Skin epidermis (tissue), 12 donors: ENCODE data around the gene LAMA1.

ENCODE experiments used
- H3K27ac ChIP-seq, 21 experiments: fragments of 200-600 bp; sonication (generic) in 11 of 21; one replicate each; pipeline ENCODE4 v1.5.0; 2020; ENCODE audit warnings: mild to moderate bottlenecking in 3 of 21, inconsistent platforms in 2 of 21, moderate library complexity in 2 of 21
- H3K4me3 ChIP-seq, 7 experiments: fragments of 200-600 bp; sonication (generic) in 2 of 7; one replicate each; pipeline ENCODE4 v1.5.0; 2020; ENCODE audit warnings: inconsistent platforms in 2 of 7, mild to moderate bottlenecking in 2 of 7, moderate library complexity in 1 of 7

LAMA1 gene

GRCh38 chr18:7116001-7116730 is 1.4 kb downstream of the LAMA1 start:
- Histone ChIP-seq H3K27ac (no peak overlapping the region), H3K4me3 (peak overlapping the region in 6 of 7 experiments; percentile 20 to 41 (median 31))

- no peak overlapping the region for H3K27ac ChIP-seq
- H3K4me3 ChIP-seq = no peak overlapping the region
Measured at GRCh38 chr18:7112936-7113335, 4.7 kb downstream of the LAMA1 start.

- Histone ChIP-seq H3K4me3 (no peak overlapping the region), H3K27ac (no peak overlapping the region)
Measured at GRCh38 chr18:7111134-7111533, 6.5 kb downstream of the LAMA1 start.

GRCh38 chr18:7105943-7106342 is 11.7 kb downstream of the LAMA1 start:
- H3K27ac ChIP-seq = no peak overlapping the region
- no peak overlapping the region for H3K4me3 ChIP-seq

GRCh38 chr18:7105268-7105667 is 12.3 kb downstream of the LAMA1 start:
- H3K27ac ChIP-seq = no peak overlapping the region

GRCh38 chr18:7104649-7105048 is 12.9 kb downstream of the LAMA1 start:
- no peak overlapping the region for H3K27ac ChIP-seq
- no peak overlapping the region for H3K4me3 ChIP-seq

More at GRCh38 chr18:7105268-7105667, 12.3 kb downstream of the LAMA1 start:
- H3K4me3 ChIP-seq = no peak overlapping the region

GRCh38 chr18:7102131-7102530 is 15.5 kb downstream of the LAMA1 start:
- Histone ChIP-seq H3K27ac (no peak overlapping the region), H3K4me3 (no peak overlapping the region)

GRCh38 chr18:7096838-7097237 is 20.8 kb downstream of the LAMA1 start:
- Histone ChIP-seq H3K27ac (no peak overlapping the region), H3K4me3 (no peak overlapping the region)

- no peak overlapping the region for H3K4me3 ChIP-seq
- no peak overlapping the region for H3K27ac ChIP-seq
Measured at GRCh38 chr18:7094427-7094826, 23.2 kb downstream of the LAMA1 start.

GRCh38 chr18:7090771-7091170 is 26.8 kb downstream of the LAMA1 start:
- Histone ChIP-seq H3K4me3 (no peak overlapping the region), H3K27ac (no peak overlapping the region)

- Histone ChIP-seq H3K27ac (no peak overlapping the region), H3K4me3 (no peak overlapping the region)
Measured at GRCh38 chr18:7089369-7089768, 28.2 kb downstream of the LAMA1 start.

GRCh38 chr18:7084080-7085065 is 33.2 kb downstream of the LAMA1 start:
- Histone ChIP-seq H3K4me3 (no peak overlapping the region), H3K27ac (peak overlapping the region in 9 of 21 experiments; percentile 18 to 56 (median 42))

GRCh38 chr18:7082671-7083070 is 34.9 kb downstream of the LAMA1 start:
- Histone ChIP-seq H3K27ac (no peak overlapping the region), H3K4me3 (no peak overlapping the region)

GRCh38 chr18:7079231-7079630 is 38.4 kb downstream of the LAMA1 start:
- no peak overlapping the region for H3K4me3 ChIP-seq
- H3K27ac ChIP-seq = no peak overlapping the region

GRCh38 chr18:7072593-7072992 is 45.0 kb downstream of the LAMA1 start:
- Histone ChIP-seq H3K27ac (no peak overlapping the region), H3K4me3 (no peak overlapping the region)

GRCh38 chr18:7071600-7071999 is 46.0 kb downstream of the LAMA1 start:
- H3K27ac ChIP-seq = no peak overlapping the region
- no peak overlapping the region for H3K4me3 ChIP-seq

- Histone ChIP-seq H3K4me3 (no peak overlapping the region), H3K27ac (no peak overlapping the region)
Measured at GRCh38 chr18:7070466-7070865, 47.1 kb downstream of the LAMA1 start.

- no peak overlapping the region for H3K4me3 ChIP-seq
- H3K27ac ChIP-seq = no peak overlapping the region
Measured at GRCh38 chr18:7068871-7069590, 48.6 kb downstream of the LAMA1 start.

- Histone ChIP-seq H3K4me3 (no peak overlapping the region), H3K27ac (no peak overlapping the region)
Measured at GRCh38 chr18:7066965-7067555, 50.5 kb downstream of the LAMA1 start.

GRCh38 chr18:7065736-7066135 is 51.9 kb downstream of the LAMA1 start:
- H3K27ac ChIP-seq = no peak overlapping the region

More at GRCh38 chr18:7065736-7066135, 51.9 kb downstream of the LAMA1 start:
- H3K4me3 ChIP-seq = no peak overlapping the region
